ENCODE results near the gene IRAK2.

GRCh38 chr3:10166213-10166604, 1.5 kb downstream of the IRAK2 start:
- TF ChIP-seq CTCF (IDR thresholded peaks at IDR 0.05; ENCODE audit: control extremely low read depth in 1 of 3, insufficient read depth in 1 of 3, low read depth in 1 of 3, low read length in 3 of 3) (no peak), EP300 (IDR thresholded peaks at IDR 0.05; ENCODE audit: borderline replicate concordance in 1 of 2, low read depth in 2 of 2, low read length in 2 of 2) (no peak)

Data from H1 (cell line).